ENCODE data around the gene SPINK1. TPM values are rescaled to one million over a fixed set of nuclear protein-coding genes. Genes with fewer than 3 reads are reported as not detected.
"Not testable (repeated sequence)": the region's sequence is repeated elsewhere in the genome, so short reads cannot be mapped to it uniquely, and the experiment has no call there.

Gene SPINK1, protein sequence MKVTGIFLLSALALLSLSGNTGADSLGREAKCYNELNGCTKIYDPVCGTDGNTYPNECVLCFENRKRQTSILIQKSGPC
- polyA plus RNA-seq (2013, experiment 1 of 2; ENCODE audit: insufficient read length), result not detected
- not detected for polyA plus RNA-seq (2013, experiment 2 of 2; ENCODE audit: insufficient read length)

GRCh38 chr5:147831465-147831864, at the start of gene SPINK1:
Gene SPINK1 (minus strand): TSS chr5:147831671. CDS start chr5:147831577, 94 bp downstream.
- DNase-seq, result no peak

GRCh38 chr5:147880487-147880886, 49.0 kb upstream of the SPINK1 start:
- no peak for DNase-seq

GRCh38 chr5:147879784-147880183, 48.3 kb upstream of the SPINK1 start:
- DNase-seq, result no peak

DNA sequence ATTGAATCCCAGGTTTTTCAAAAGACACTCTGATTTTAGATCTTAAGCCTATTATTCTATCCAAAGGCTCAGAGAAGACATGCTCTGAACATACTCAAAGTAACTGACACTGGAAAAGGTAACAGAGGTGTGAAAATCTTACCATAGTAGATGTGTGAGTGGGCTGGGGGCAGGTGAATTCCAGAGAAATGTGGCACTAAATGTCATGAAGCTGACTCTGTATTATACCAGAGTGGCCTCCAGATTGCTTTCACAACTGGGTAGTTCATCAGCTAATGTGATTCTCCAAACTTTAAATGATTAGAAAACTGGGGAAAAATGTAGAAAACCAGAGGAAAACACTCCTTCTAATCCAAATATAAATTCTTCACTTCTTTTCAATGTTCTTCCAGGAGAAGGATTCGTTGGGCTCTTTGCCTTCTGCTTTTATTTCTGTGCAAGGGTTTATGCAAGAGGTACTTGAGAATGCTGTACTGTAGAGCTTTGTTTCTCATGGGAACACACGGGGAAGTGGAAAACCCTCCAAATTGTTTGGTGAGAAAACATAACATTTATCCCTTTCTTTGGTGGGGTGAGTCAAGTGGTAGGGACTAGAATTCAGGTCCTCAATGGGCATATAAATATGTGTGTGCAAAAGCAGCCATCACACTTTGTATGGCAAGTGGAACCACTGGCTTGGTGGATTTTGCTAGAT, 46.7 kb upstream of the SPINK1 start, which contains the start of gene SCGB3A2:
Gene SCGB3A2 (plus strand): TSS at position 646 of the 694 bp plus-strand sequence. CDS start 93 bp downstream, outside the sequence.
- no peak for DNase-seq

DNA sequence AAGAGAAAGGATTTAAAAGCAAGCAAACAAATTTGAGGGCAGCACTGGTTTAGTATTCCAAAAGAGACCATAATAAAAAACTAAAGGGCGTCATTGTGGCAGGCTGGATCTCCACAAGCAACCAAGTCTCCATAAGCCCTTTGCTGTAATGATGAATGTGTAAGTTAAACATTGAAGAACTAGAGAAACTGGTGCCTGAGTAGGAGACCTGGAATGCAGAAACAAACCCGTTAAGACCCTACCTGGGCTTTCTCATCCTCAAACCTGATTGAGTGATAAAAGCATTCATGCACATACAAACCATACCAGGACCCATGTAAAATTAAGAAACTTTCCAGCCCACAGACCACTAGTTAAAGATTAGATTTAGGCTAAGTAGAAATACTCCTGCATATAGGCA, 45.2 kb upstream of the SPINK1 start:
- DNase-seq, result no peak

DNA sequence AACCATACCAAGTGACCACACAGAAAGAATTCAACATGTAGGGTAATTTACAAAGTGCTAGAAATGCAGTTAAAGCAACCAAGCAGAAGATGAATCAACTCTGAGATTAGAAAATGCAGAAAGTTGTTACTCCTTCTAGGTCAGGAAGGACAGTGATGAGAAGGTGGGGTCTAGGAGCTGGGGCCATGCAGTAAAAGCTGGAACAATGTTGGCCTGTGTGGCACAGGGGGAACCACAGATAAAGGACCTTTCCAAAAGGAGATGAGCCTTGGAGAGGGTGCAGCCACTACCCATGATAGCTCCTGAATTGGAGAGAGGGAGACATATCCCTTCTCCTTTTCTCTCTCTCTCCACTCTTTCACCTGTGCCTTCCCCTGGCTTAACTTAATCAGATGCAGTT, 44.7 kb upstream of the SPINK1 start:
- DNase-seq, result no peak

DNA sequence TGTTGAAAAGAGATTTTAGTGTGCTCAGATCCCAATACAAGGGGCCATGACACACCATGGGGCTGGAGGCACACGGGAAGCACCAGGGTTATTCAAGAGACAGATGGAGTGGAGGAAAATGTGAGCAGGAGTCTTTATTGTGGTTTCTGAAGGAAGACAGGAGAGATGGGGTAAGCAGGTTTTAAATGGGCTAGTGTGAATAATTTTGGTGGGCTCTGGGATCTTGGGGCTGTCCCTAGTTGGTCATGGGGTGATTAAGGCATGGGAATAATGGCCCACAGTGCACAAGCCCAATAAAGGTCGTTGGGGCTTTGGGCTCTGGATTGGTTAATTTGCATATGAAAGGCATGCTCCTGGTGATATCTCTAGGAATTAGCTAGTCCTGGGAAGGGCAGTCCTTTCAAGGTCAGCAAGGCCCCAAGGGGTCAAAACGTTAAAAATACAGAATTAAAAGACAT, 43.5 kb upstream of the SPINK1 start:
- no peak for DNase-seq

GRCh38 chr5:147874118-147874875, 42.8 kb upstream of the SPINK1 start:
- not testable (repeated sequence) for DNase-seq

GRCh38 chr5:147872744-147873435, 41.4 kb upstream of the SPINK1 start:
- not testable (repeated sequence) for DNase-seq

- DNase-seq, result not testable (repeated sequence)
Observed at GRCh38 chr5:147871980-147872549, 40.6 kb upstream of the SPINK1 start.

DNA sequence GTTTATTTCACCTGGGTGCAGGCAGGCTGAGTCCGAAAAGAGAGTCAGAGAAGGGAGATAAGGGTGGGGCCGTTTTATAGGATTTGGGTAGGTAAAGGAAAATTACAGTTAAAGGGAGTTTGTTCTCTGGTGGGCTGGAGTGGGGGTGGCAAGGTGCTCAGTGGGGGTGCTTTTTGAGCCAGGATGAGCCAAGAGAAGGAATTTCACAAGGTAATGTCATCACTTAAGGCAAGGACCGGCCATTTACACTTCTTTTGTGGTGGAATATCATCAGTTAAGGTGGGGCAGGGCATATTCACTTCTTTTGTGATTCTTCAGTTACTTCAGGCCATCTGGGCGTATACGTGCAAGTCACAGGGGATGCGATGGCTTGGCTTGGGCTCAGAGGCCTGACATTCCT, 38.4 kb upstream of the SPINK1 start:
- not testable (repeated sequence) for DNase-seq

GRCh38 chr5:147869112-147869511, 37.6 kb upstream of the SPINK1 start:
- no peak for DNase-seq

- DNase-seq, result no peak
Observed at GRCh38 chr5:147863454-147864158, 32.1 kb upstream of the SPINK1 start.

GRCh38 chr5:147860641-147861025, 29.2 kb upstream of the SPINK1 start:
- no peak for DNase-seq

GRCh38 chr5:147859962-147860640, 28.6 kb upstream of the SPINK1 start:
- no peak for DNase-seq

DNA sequence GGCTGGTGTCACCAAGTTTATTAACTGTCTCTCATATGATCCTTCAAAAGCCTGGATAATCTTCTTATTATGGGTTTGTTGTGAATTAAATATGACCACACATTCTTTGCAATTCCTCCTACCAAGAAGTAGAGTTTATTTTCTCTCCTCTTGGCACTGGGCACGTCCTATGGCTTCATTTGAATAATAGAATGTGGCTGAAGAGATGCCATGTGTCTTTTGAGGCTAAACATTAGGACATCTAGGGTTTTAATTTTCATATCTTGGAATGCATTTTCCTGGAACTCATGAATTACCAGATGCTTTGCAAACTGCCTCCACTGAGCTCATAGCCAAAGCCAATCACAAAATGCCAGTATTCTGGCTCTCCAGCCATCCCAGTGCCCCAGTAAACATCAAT, 27.1 kb upstream of the SPINK1 start:
- no peak for DNase-seq

GRCh38 chr5:147857302-147858129, 26.0 kb upstream of the SPINK1 start:
- peak; percentile 62 for DNase-seq

DNA sequence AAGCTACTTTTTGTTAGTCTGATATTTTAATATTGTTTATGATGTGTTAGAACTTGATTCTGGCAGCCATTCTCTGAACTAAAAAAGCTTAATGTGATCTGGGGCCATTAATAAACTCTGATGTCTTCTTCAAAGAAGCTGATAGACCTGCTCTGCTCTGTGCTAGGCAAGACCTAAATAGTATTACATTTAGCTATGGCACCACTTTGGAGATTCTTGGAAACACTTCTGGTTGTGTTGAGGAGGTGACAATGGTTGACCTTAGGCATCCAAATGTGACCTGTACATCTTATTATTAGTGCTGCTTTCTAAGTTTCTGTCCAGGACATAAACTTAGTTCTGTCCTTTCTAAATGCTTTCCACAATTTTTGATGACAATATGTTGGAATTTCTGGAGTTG, 25.3 kb upstream of the SPINK1 start:
- no peak for DNase-seq

DNA sequence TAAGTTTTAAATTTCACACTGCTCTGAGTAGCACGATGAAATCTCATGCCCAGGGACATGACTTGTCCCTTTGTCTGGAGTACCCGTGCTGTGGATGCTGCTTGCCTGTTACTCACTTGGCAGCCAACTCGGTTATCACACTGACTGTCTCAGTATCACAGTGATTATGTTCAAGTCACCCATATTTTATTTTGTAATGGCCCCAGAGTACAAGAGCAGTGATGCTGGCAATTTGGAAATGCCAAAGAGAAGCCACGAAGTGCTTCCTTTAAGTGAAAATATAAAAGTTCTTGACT, 24.3 kb upstream of the SPINK1 start:
- no peak for DNase-seq
